Pulmonary artery endothelial cell (primary cell): ENCODE data around the gene STAC. TPM values are rescaled to one million over a fixed set of nuclear protein-coding genes. Genes with fewer than 3 reads are reported as not detected.
"Not testable (repeated sequence)": the region's sequence is repeated elsewhere in the genome, so short reads cannot be mapped to it uniquely, and the experiment has no call there.

Experiments
- DNase-seq: peaks from one replicate; pipeline ENCODE4 v3.0.0-alpha.2; 2011; ENCODE audit warnings: low read depth, low spot score
- total RNA-seq: library from RNA; depleted of rRNA; stranded (reverse); fragments of >200 nt; gene quantifications from 2 replicates; pipeline ENCODE4 v1.2.3, GENCODE V29; 2014

STAC gene
- total RNA-seq, 1 donor from 2014 or later, result not detected

GRCh38 chr3:36519682-36520081 lies 139.4 kb downstream of the STAC start:
- no peak for DNase-seq

- DNase-seq, result no peak
Observed at GRCh38 chr3:36520241-36521006, 140.1 kb downstream of the STAC start.

GRCh38 chr3:36521007-36521379 lies 140.7 kb downstream of the STAC start:
- DNase-seq, result no peak

- no peak for DNase-seq
Observed at GRCh38 chr3:36524560-36524959, 144.3 kb downstream of the STAC start.

- DNase-seq, result no peak
Observed at GRCh38 chr3:36525115-36525801, 145.0 kb downstream of the STAC start.

- no peak for DNase-seq
Observed at GRCh38 chr3:36538136-36538749, 157.9 kb downstream of the STAC start.

GRCh38 chr3:36540888-36541518 lies 160.7 kb downstream of the STAC start:
- no peak for DNase-seq

GRCh38 chr3:36542186-36542585 lies 161.9 kb downstream of the STAC start:
- no peak for DNase-seq

GRCh38 chr3:36543276-36543997 lies 163.1 kb downstream of the STAC start:
- DNase-seq, result no peak

- no peak for DNase-seq
Observed at GRCh38 chr3:36546226-36546625, 165.9 kb downstream of the STAC start.

GRCh38 chr3:36548712-36549111 lies 168.4 kb downstream of the STAC start:
- no peak for DNase-seq

GRCh38 chr3:36557021-36557707 lies 176.9 kb downstream of the STAC start:
- DNase-seq, result no peak

- no peak for DNase-seq
Observed at GRCh38 chr3:36557708-36558421, 177.6 kb downstream of the STAC start.

GRCh38 chr3:36558961-36559360 lies 178.7 kb downstream of the STAC start:
- DNase-seq, result no peak

GRCh38 chr3:36560685-36561084 lies 180.4 kb downstream of the STAC start:
- no peak for DNase-seq

GRCh38 chr3:36561601-36562000 lies 181.3 kb downstream of the STAC start:
- no peak for DNase-seq

GRCh38 chr3:36562945-36563344 lies 182.6 kb downstream of the STAC start:
- no peak for DNase-seq

GRCh38 chr3:36575241-36575640 lies 194.9 kb downstream of the STAC start:
- no peak for DNase-seq

GRCh38 chr3:36578418-36578817 lies 198.1 kb downstream of the STAC start:
- DNase-seq, result not testable (repeated sequence)

- DNase-seq, result no peak
Observed at GRCh38 chr3:36579746-36580145, 199.4 kb downstream of the STAC start.
